GM21515 (cell line): ENCODE measurements around the gene CARD11.

Experiments
- ATAC-seq: cut with Tn5 transposase; IDR thresholded peaks from one replicate; pipeline ENCODE4 v1.9.1; 2021; ENCODE audit not compliant: unreplicated experiment

CARD11 gene

DNA sequence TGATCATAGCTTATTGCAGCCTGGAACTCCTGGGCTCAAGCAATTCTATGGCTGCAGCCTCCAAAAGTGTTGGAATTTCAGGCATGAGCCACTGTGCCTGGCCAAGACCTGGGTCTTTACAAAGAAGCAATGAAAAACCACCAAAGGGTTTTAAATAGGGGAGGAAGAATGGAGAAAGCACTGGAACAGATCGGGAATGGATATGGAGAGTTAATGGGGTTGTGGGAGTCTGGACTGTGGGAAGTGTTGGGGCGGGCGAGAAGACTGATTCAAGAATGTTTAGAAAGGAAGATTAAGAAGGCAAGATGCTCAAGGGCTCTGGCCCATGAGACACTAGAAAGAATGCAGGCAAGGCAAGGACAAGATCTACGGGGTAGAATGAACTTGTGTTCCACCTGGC lies 98.5 kb downstream of the CARD11 start:
- no peak for ATAC-seq

DNA sequence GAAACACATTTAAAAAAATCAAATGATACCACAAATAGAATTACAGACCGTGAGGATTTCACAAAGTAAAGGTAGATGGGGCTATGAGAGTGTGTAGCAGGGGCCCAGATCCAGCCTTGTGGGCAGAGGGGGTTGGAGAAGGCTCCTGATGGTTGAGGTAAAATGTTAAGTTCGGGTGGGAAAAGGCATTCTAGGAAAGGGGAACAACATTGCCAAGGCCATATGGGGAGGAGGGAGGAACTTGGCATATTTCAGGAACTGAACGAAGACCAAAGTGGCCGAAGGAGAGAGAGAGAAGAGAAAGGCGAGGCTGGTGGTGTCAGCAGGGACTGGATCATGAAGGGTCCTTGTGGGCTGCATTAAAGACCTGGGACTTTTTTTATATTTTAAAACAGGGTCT lies 98.9 kb downstream of the CARD11 start:
- ATAC-seq, result no peak

- ATAC-seq, result no peak
Measured at GRCh38 chr7:2943851-2944601, 99.6 kb downstream of the CARD11 start.

- no peak for ATAC-seq
Measured at GRCh38 chr7:2941216-2941859, 102.3 kb downstream of the CARD11 start.

GRCh38 chr7:2940466-2940865 lies 103.2 kb downstream of the CARD11 start:
- ATAC-seq, result no peak

DNA sequence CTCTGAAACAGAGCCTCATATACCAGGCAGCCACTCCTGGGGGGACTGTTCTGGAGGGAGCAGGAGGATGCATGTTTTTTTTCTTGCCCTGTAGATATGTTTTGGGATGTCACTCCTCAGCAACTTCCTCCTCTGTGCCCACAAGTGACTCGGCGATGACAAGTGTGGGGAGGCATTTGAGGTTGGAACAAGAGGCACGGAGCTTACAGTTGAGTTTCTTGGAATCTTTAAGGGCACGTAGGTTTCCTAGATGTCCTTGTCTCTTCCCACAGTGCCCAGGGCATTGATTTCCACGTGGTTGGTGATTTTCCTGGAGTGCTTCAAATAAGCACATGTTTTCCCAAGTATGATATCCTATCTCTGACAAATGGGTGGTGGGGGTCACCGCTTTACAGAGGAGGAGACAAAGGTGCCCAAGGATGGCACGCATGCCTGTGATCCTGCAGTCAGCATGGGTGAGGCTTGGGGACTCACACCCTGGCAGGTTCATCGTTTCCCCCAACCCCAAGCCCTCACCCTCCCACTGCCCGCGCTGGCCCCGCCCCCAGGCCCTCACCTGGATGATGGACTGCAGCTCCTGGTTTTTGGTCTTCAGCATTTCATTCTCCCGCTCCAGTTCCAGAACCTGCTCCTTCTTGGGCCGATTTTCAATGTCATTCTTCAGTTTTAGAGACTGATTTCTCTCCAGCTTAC lies 104.3 kb downstream of the CARD11 start:
- no peak for ATAC-seq

DNA sequence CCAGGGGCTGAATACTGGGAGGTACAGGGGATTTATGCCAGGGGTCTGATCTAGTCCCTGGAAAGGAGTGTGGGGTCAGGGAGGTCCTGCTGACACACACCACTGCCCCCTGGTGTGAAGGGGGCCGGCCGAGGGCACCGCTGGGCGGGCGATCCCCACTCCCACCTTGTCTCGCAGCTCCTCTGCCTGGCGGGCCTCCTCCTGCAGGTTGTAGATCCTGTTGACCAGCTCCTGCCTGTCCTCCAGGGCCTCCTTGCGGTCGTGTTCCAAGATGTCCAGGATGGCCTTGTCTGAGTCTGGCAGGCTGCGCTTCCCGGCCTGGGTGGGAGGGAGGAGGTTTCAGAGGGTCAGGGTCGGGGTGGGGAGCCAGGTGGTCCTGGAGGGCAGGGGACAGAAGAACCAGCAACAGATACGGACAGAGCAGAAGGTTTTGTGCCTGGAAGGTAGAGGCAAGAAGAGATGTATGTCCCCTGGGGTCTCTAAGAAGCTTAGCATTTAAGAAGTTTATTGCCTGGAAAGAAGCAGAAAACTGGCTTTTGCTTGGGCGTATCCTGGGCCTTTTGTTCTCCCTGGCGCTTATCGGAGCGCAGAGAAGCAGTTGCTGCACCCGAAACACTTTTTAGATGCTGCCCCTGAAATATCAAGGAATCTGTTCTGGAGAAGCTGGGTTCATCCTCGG lies 105.0 kb downstream of the CARD11 start:
- no peak for ATAC-seq

- ATAC-seq, result no peak
Measured at GRCh38 chr7:2937701-2938513, 105.8 kb downstream of the CARD11 start.

- no peak for ATAC-seq
Measured at GRCh38 chr7:2936891-2937580, 106.6 kb downstream of the CARD11 start.

- ATAC-seq, result no peak
Measured at GRCh38 chr7:2936301-2936700, 107.4 kb downstream of the CARD11 start.

DNA sequence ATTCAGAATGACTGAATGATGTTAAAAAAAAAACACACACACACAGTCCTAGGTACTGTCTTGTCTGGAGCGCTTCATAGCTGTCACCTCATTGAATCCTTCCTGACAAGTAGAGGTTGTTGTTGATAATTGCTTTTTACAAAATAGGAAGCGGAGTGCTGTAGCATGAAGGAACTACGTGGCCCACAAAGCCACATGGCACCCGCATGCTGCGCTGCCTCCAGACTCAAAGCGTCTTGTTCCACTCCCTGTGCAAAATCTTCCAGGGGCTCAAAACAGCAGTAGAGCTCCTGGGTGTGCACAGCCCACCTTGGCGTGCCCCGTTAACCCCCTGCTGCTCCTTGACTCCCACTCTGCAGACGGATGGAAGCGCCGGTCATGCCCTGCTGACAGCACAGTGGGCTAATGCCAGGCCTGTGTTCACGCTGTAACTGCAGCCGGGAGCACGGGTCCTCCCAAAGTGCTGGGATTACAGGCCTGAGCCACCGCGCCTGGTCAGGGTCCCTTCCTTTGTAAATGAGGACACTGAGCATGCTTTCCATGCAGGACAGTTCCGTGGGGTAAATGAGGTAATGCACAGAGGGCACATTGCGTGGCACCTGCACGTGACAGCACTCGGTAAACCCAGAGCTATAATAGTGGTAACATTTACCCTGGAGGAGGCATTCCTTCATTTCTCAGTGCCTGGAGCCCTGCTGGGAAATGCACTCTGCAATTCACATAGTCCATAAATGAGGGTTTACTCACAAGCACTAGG lies 108.5 kb downstream of the CARD11 start:
- no peak for ATAC-seq

GRCh38 chr7:2934211-2934731 lies 109.4 kb downstream of the CARD11 start:
- no peak for ATAC-seq

- no peak for ATAC-seq
Measured at GRCh38 chr7:2932402-2933251, 111.0 kb downstream of the CARD11 start.

DNA sequence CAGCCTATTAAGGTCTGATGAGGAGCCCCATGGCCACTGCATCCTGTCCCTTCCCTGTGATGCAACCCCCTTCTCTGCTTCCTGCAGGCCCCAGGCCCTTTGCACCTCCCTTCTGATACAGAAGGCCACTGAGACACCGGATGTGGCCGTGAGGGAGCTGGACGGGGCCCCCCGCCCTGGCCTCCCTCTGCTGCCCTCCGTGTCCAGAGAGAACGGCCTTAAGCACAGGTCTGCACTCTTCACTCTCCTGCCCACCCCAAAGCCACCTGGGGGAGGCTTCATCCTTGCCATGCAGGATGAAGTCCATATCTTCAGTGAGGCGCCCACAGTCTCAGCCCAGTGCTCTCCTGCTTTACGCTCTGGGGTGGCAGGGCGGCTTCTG lies 112.6 kb downstream of the CARD11 start:
- ATAC-seq, result no peak

DNA sequence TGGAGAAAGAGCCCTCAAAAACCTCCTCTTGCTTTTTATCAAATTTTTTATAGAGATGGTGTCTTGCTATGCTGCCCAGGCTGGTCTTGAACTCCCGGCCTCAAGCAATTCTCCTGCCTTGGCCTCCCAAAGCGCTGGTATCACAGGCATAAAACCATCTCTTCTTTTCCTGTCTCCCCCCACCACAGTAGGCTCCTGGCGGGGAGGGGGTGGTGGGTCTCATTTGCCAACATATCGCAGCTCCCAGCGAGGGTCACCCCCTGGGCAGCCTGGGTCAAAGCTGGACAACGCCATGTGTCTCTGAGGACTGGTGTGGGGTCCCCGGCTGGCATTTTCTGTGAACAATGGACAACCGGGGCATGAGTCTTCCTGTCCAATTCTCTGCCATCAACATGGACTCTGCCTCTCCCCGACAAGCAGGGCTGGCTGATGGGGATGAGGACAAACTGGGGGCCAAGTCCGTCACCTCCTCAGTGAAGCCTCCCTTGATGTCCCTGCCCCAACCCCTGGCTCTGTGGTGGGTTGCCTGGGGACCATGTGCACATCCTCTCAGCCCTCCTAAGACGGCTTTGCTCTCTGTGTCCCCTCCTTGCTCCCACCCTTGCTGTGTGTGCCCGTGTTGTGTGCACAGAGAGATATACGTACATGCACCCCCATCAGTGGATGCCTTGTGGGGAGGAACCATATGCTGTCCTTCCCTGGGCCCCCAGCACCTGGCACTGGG lies 113.2 kb downstream of the CARD11 start:
- ATAC-seq, result no peak

DNA sequence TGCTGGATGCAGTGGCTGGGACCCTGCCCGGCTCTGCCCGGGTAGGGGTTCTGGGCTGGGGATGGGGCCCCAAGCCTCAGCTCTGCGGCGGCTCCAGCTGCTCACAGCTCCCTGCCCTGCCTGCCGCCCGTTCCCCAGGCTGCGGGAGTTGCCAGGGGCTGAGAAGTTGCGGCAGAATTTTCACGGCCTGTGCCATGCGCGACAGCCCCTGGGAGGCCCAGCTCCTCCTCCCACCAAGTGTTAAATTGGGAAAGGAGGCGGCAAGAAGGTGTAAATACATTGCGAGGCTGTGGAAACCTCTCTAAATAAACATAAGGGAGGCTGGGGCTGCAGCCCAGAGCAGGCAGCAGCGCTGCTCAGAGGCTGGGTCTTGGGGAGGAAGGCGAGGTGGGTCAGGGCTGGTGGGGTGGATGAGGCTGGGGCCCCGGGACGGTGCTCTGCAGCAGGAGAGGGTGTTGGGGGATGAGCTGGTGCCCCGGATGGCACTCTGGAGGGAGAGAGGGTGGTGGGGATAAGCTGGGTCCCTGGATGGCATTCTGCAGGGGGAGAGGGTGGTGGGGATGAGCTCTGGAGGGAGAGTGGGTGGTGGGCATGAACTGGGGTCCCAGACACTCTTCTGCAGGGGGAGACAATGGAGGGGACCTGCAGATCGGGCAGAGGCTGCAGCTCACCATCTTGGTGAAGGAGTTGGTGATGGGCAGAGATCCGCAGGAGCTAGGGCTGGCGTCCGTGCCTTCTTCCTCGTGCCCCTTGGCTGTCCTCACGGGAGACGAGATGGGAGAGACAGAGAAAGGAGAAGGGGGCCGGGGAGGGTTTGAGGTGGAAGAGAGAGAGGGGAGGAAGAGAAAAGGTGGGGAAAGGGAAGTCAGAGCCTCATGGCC lies 114.1 kb downstream of the CARD11 start:
- no peak for ATAC-seq
